NCI-H748 (cell line): ENCODE results near the gene C1orf50.
"Not testable (repeated sequence)": the region's sequence is repeated elsewhere in the genome, so short reads cannot be mapped to it uniquely, and the experiment has no call there.

Experiments used
- DNase-seq: peaks from one replicate; lab custom pipeline; 2025; ENCODE audit not compliant: unreplicated experiment; lab: John Stamatoyannopoulos, UW

C1orf50 gene

GRCh38 chr1:42766741-42767509 lies at the start of gene C1orf50, which contains the start of gene P3H1:
Gene C1orf50, plus strand, starts transcription at chr1:42767249. Its CDS starts 63 bp downstream, at chr1:42767312.
Gene P3H1, minus strand, starts transcription at chr1:42767028. Its CDS starts 57 bp downstream, at chr1:42766971.
- DNase-seq, result peak; percentile 100

GRCh38 chr1:42720868-42721267 lies 46.2 kb upstream of the C1orf50 start:
- no peak for DNase-seq

- no peak for DNase-seq
Observed at GRCh38 chr1:42721926-42722325, 45.1 kb upstream of the C1orf50 start.

- DNase-seq, result not testable (repeated sequence)
Observed at GRCh38 chr1:42722403-42722802, 44.6 kb upstream of the C1orf50 start.

- DNase-seq, result no peak
Observed at GRCh38 chr1:42723511-42723910, 43.5 kb upstream of the C1orf50 start.

GRCh38 chr1:42725820-42726219 lies 41.2 kb upstream of the C1orf50 start:
- not testable (repeated sequence) for DNase-seq

- DNase-seq, result peak; percentile 62
Observed at GRCh38 chr1:42730002-42730401, 37.0 kb upstream of the C1orf50 start.

GRCh38 chr1:42730988-42731387 lies 36.1 kb upstream of the C1orf50 start:
- peak; percentile 91 for DNase-seq

GRCh38 chr1:42731585-42731984 lies 35.5 kb upstream of the C1orf50 start:
- DNase-seq, result no peak

- no peak for DNase-seq
Observed at GRCh38 chr1:42732126-42732680, 34.8 kb upstream of the C1orf50 start.

- DNase-seq, result no peak
Observed at GRCh38 chr1:42733415-42734200, 33.4 kb upstream of the C1orf50 start.

GRCh38 chr1:42734201-42735035 lies 32.6 kb upstream of the C1orf50 start:
- DNase-seq, result no peak

GRCh38 chr1:42735056-42735455 lies 32.0 kb upstream of the C1orf50 start:
- DNase-seq, result no peak

- no peak for DNase-seq
Observed at GRCh38 chr1:42735477-42736105, 31.5 kb upstream of the C1orf50 start.

- peak; percentile 67 for DNase-seq
Observed at GRCh38 chr1:42736152-42736551, 30.9 kb upstream of the C1orf50 start.

GRCh38 chr1:42736571-42737200 lies 30.4 kb upstream of the C1orf50 start:
- DNase-seq, result no peak

- DNase-seq, result no peak
Observed at GRCh38 chr1:42737257-42737656, 29.8 kb upstream of the C1orf50 start.

GRCh38 chr1:42737986-42738677 lies 28.9 kb upstream of the C1orf50 start:
- DNase-seq, result no peak

- DNase-seq, result no peak
Observed at GRCh38 chr1:42738678-42739226, 28.3 kb upstream of the C1orf50 start.
